HG03342 (cell line): Measurements from ENCODE around the gene SNAI1.
"Not testable (repeated sequence)": the region's sequence is repeated elsewhere in the genome, so short reads cannot be mapped to it uniquely, and the experiment has no call there.

Source experiments
- ATAC-seq: cut with Tn5 transposase; IDR thresholded peaks from one replicate; pipeline ENCODE4 v1.9.1; 2021; ENCODE audit warnings: mild to moderate bottlenecking, moderate library complexity; ENCODE audit not compliant: unreplicated experiment

Gene SNAI1

GRCh38 chr20:50011597-50011996, 28.8 kb downstream of the SNAI1 start:
- not testable (repeated sequence) for ATAC-seq

GRCh38 chr20:50012282-50013263, 29.8 kb downstream of the SNAI1 start:
- ATAC-seq, result no peak

- no peak for ATAC-seq
Measured at GRCh38 chr20:50013976-50014375, 31.2 kb downstream of the SNAI1 start.

- no peak for ATAC-seq
Measured at GRCh38 chr20:50014570-50015562, 32.1 kb downstream of the SNAI1 start.

- ATAC-seq, result no peak
Measured at GRCh38 chr20:50015636-50015992, 32.8 kb downstream of the SNAI1 start.

- ATAC-seq, result no peak
Measured at GRCh38 chr20:50015993-50016770, 33.4 kb downstream of the SNAI1 start.

- ATAC-seq, result no peak
Measured at GRCh38 chr20:50017160-50017559, 34.4 kb downstream of the SNAI1 start.

- no peak for ATAC-seq
Measured at GRCh38 chr20:50017576-50018248, 34.9 kb downstream of the SNAI1 start.

GRCh38 chr20:50019466-50020256, 36.9 kb downstream of the SNAI1 start:
- ATAC-seq, result no peak

GRCh38 chr20:50020288-50020687, 37.5 kb downstream of the SNAI1 start:
- no peak for ATAC-seq

- no peak for ATAC-seq
Measured at GRCh38 chr20:50022676-50023075, 39.9 kb downstream of the SNAI1 start.

GRCh38 chr20:50023116-50023805, 40.5 kb downstream of the SNAI1 start:
- no peak for ATAC-seq

GRCh38 chr20:50026746-50027575, 44.2 kb downstream of the SNAI1 start:
- ATAC-seq, result no peak

GRCh38 chr20:50027611-50028105, 44.9 kb downstream of the SNAI1 start:
- ATAC-seq, result no peak

- ATAC-seq, result no peak
Measured at GRCh38 chr20:50029083-50029696, 46.4 kb downstream of the SNAI1 start.

- no peak for ATAC-seq
Measured at GRCh38 chr20:50029697-50030461, 47.1 kb downstream of the SNAI1 start.
